GM12878 (cell line): ENCODE measurements around the gene JADE3.
"Not testable (repeated sequence)": the region's sequence is repeated elsewhere in the genome, so short reads cannot be mapped to it uniquely, and the experiment has no call there.

ENCODE experiments used
- BRCA1 ChIP-seq: IDR thresholded peaks from 2 replicates; pipeline ENCODE4 v1.6.1; 2011; ENCODE audit warnings: low read depth, low read length, improper control_type of control experiment
- CBX3 ChIP-seq: fragments of 200-600 bp; sonication (generic); IDR thresholded peaks from 2 replicates; pipeline ENCODE4 v1.6.1; 2016; ENCODE audit warnings: low read depth, borderline replicate concordance
- FOXK2 ChIP-seq: fragments of 450-650 bp; IDR thresholded peaks from 2 replicates; pipeline ENCODE4 v1.6.1; 2017; ENCODE audit warnings: mild to moderate bottlenecking, moderate library complexity
- NBN ChIP-seq: fragments of 450-650 bp; IDR thresholded peaks from 2 replicates; pipeline ENCODE4 v1.6.1; 2016
- POLR2A ChIP-seq: IDR thresholded peaks from 2 replicates; pipeline ENCODE4 v1.6.1; 2011; ENCODE audit warnings: low read depth, mild to moderate bottlenecking, low read length
- POU2F2 ChIP-seq: IDR thresholded peaks from 3 replicates; pipeline ENCODE4 v1.6.1; 2011; ENCODE audit warnings: low read depth, mild to moderate bottlenecking, low read length, borderline replicate concordance
- RAD21 ChIP-seq: IDR thresholded peaks from 2 replicates; pipeline ENCODE4 v1.6.1; 2011; ENCODE audit warnings: mild to moderate bottlenecking, low read depth, low read length, moderate library complexity; ENCODE audit not compliant: insufficient read depth
- RBBP5 ChIP-seq: fragments of 200-600 bp; sonication (generic); conservative IDR thresholded peaks from 2 replicates; pipeline ENCODE4 v1.6.1; 2016
- RFX5 ChIP-seq: IDR thresholded peaks from 2 replicates; pipeline ENCODE4 v1.6.1; 2011; ENCODE audit warnings: low read depth, low read length, improper control_type of control experiment
- TCF12 ChIP-seq: IDR thresholded peaks from 2 replicates; pipeline ENCODE4 v1.6.1; 2011; ENCODE audit warnings: low read depth, mild to moderate bottlenecking, low read length

GRCh38 chrX:46956589-46956988 is 44.4 kb downstream of the JADE3 start:
- TF ChIP-seq POLR2A, RAD21, BRCA1, RFX5, RBBP5, FOXK2, TCF12, POU2F2, CBX3, NBN: not testable (repeated sequence)
